ENCODE results near the gene LIAS. TPM values are rescaled to one million over a fixed set of nuclear protein-coding genes. Genes with fewer than 3 reads are reported as not detected.

The LIAS gene
- polyA plus RNA-seq, 1 experiment = 13.1 TPM

DNA sequence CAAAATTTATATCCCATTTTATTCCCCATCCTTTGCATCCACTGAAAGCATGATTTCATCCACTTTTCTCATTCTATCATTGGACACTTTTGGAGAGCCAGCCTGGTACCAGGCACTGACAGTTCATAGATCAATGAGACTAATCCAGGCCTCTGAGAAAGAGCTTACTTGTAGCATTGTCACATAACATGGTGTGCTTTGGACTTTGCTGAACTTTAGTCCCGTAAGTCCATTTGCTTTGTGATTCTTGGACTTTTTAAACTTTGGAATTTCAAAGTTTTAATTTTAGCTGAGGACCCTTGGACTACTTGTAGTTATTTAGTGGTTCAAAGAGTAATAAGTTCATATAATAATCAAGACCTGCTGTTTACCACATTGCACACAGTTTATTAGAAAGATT lies 11.5 kb downstream of the LIAS start:
- no peaks in the 10 kb centered on the region for H3K9me3 ChIP-seq (ENCODE audit: control insufficient read depth, insufficient read depth, low read length)
- no peak for DNase-seq (ENCODE audit: low read depth, low spot score)
- H3K4me3 ChIP-seq (ENCODE audit: low read depth, low read length) = no peak overlapping the region
- POLR2A ChIA-PET = no interaction called here
- TF ChIP-seq, protein P1, sequence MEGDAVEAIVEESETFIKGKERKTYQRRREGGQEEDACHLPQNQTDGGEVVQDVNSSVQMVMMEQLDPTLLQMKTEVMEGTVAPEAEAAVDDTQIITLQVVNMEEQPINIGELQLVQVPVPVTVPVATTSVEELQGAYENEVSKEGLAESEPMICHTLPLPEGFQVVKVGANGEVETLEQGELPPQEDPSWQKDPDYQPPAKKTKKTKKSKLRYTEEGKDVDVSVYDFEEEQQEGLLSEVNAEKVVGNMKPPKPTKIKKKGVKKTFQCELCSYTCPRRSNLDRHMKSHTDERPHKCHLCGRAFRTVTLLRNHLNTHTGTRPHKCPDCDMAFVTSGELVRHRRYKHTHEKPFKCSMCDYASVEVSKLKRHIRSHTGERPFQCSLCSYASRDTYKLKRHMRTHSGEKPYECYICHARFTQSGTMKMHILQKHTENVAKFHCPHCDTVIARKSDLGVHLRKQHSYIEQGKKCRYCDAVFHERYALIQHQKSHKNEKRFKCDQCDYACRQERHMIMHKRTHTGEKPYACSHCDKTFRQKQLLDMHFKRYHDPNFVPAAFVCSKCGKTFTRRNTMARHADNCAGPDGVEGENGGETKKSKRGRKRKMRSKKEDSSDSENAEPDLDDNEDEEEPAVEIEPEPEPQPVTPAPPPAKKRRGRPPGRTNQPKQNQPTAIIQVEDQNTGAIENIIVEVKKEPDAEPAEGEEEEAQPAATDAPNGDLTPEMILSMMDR (IDR thresholded peaks at IDR 0.05; ENCODE audit: low read depth, low read length) = no peak
- CTCF ChIA-PET = interaction anchor here (2.6 kb wide), 1 partner anchor 505 kb away, joined by 23 read pairs; no protein-coding TSS in a partner anchor
- H3K27ac ChIP-seq (ENCODE audit: low read depth, low read length) = no peak overlapping the region
- no peaks in the 10 kb centered on the region for H3K27me3 ChIP-seq (ENCODE audit: control insufficient read depth, insufficient read depth, low read length)

DNA sequence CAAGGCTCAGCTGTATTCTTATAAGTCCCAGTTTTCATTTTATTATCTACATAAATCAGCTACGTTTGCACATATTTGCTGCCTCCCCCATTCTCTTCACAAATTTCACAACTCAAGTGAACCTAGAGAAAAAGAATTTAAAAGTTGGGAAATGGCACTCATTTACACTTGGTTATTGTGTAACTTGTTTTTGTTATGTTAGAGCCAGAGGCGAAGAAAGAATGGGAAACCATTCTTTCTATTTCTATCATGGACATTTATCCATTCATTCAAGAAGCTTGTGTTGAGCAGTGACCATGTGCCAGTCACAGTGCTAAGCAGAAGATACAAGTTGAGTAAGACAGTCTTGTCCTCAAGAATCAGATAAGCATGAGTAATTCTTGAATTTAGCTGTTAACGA lies 13.5 kb downstream of the LIAS start:
- Histone ChIP-seq H3K27me3 (ENCODE audit: control insufficient read depth, insufficient read depth, low read length) (no peaks in the 10 kb centered on the region), H3K9me3 (ENCODE audit: control insufficient read depth, insufficient read depth, low read length) (no peaks in the 10 kb centered on the region), H3K4me3 (ENCODE audit: low read depth, low read length) (no peak overlapping the region), H3K27ac (ENCODE audit: low read depth, low read length) (no peak overlapping the region)
- ChIA-PET POLR2A (no interaction called here), CTCF (interaction anchor here (0.5 to 1.0 kb wide), 2 partner anchors 119 to 237 kb away, joined by 3 read pairs; no protein-coding TSS in a partner anchor)
- DNase-seq (ENCODE audit: low read depth, low spot score) = no peak
- TF ChIP-seq, protein P1 (IDR thresholded peaks at IDR 0.05; ENCODE audit: low read depth, low read length) = no peak

DNA sequence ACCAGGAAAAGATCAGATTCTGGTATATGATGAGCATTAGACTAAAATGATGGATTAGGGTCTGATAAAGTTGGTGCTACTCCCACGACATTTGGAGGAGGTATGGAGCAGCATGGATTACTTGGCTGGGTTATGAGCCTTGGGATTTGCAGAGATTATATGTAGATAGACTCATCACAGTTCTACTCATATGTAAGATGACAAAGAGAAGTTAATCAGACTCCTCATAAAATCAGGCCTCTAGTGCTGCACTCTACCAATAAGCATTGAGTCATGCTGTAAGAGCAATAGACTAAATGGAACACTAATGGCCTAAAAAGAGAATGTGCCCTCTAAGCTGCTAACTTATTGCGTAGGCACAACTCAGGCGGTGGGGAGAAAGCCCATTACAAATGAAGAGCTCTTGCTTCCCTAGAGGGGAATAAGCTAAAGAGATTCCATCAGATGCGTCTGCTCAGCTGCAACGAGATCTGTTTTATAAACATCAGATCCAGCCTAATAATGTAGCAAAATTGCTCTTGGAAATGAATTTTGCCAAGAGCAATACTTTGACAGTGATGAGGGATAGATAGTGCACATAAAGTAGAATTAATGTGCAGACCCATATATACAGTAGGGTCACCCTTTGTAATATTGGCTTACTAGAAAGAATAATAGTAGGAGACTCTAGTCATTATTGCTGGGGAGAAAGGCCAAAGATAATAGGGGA lies 17.5 kb downstream of the LIAS start:
- CTCF ChIA-PET = no interaction called here
- no peak overlapping the region for H3K4me3 ChIP-seq (ENCODE audit: low read depth, low read length)
- no peaks in the 10 kb centered on the region for H3K27me3 ChIP-seq (ENCODE audit: control insufficient read depth, insufficient read depth, low read length)
- no peak for DNase-seq (ENCODE audit: low read depth, low spot score)
- no peaks in the 10 kb centered on the region; the same call in 1 of the 2 replicates for H3K9me3 ChIP-seq (ENCODE audit: control insufficient read depth, insufficient read depth, low read length)
- TF ChIP-seq, protein P1 (IDR thresholded peaks at IDR 0.05; ENCODE audit: low read depth, low read length) = no peak
- POLR2A ChIA-PET = no interaction called here
- no peak overlapping the region for H3K27ac ChIP-seq (ENCODE audit: low read depth, low read length)

DNA sequence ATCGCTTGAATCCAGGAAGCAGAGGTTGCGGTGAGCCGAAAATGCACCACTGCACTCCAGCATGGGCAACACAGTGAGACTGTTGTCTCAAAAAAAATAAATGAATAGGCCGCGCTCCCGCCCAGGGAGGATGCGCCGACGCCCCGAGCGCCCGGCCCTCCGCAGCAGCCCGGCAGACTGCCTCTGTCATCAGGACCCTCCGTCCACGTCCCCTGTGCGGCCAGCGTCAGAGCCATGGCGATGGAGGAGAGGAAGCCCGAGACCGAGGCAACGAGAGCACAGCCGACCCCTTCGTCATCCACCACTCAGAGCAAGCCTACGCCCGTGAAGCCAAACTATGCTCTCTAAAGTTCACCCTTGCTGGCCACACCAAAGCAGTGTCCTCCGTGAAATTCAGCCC lies 21.4 kb downstream of the LIAS start:
- DNase-seq (ENCODE audit: low read depth, low spot score) = no peak
- peaks cover 8% of the 10 kb centered on the region for H3K9me3 ChIP-seq (ENCODE audit: control insufficient read depth, insufficient read depth, low read length)
- H3K27me3 ChIP-seq (ENCODE audit: control insufficient read depth, insufficient read depth, low read length) = no peaks in the 10 kb centered on the region
- ChIA-PET CTCF (interaction anchor here (1.1 to 1.5 kb wide), 2 partner anchors 11 kb away, joined by 4 to 15 read pairs; no protein-coding TSS in a partner anchor), POLR2A (no interaction called here)
- no peak overlapping the region for H3K27ac ChIP-seq (ENCODE audit: low read depth, low read length)
- TF ChIP-seq, protein P1 (IDR thresholded peaks at IDR 0.05; ENCODE audit: low read depth, low read length) = no peak
- no peak overlapping the region for H3K4me3 ChIP-seq (ENCODE audit: low read depth, low read length)

DNA sequence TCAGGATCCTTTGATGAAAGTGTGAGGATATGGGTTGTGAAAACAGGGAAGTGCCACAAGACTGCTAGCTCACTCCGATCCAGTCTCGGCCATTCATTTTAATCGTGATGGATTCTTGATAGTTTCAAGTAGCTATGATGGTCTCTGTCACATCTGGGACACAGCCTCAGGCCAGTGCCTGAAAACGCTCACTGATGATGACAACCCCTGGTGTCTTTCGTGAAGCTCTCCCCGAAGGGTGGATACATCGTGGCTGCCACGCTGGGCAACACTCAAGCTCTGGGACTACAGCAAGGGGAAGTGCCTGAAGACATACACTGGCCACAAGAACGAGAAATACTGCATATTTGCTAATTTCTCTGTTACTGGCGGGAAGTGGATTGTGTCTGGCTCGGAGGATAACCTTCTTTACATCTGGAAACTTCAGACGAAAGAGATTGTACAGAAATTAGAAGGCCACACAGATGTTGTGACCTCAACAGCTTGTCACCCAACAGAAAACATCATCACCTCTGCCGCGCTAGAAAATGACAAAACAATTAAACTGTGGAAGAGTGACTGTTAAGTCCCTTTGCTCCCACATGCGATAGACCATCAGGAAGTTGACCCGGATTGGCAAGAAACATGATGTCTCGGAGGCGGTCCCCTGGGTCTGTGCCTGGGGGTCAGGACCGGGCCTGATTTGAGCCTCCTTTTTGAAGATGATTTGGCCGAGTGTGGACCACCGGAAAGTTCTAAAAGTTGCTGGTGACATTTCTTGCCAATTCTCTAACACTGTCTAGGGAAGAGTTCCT lies 22.2 kb downstream of the LIAS start:
- Histone ChIP-seq H3K4me3 (ENCODE audit: low read depth, low read length) (no peak overlapping the region), H3K27me3 (ENCODE audit: control insufficient read depth, insufficient read depth, low read length) (peaks cover 2% of the 10 kb centered on the region), H3K9me3 (ENCODE audit: control insufficient read depth, insufficient read depth, low read length) (peaks cover 8% of the 10 kb centered on the region), H3K27ac (ENCODE audit: low read depth, low read length) (no peak overlapping the region)
- TF ChIP-seq, protein P1 (IDR thresholded peaks at IDR 0.05; ENCODE audit: low read depth, low read length) = no peak
- DNase-seq (ENCODE audit: low read depth, low spot score) = no peak
- POLR2A ChIA-PET = no interaction called here
- CTCF ChIA-PET = interaction anchor here (1.1 to 1.3 kb wide), 2 partner anchors 12 kb away, joined by 4 to 5 read pairs; no protein-coding TSS in a partner anchor

Measured in AG04450 (cell line).